Chondrocyte (in vitro differentiated cells): ENCODE results near the gene PCDHA12. TPM values are rescaled to one million over a fixed set of nuclear protein-coding genes. Genes with fewer than 3 reads are reported as not detected.
"Not testable (repeated sequence)": the region's sequence is repeated elsewhere in the genome, so short reads cannot be mapped to it uniquely, and the experiment has no call there.

ENCODE experiments used
- DNase-seq: peaks from one replicate; pipeline ENCODE4 v3.0.0; 2021; ENCODE audit warnings: mixed read lengths, low spot score
- H3K27ac Mint-ChIP-seq: one replicate; pipeline ENCODE4 v1.8.0; 2021; ENCODE audit warnings: mild to moderate bottlenecking, moderate library complexity, mixed read lengths; ENCODE audit not compliant: unreplicated experiment
- H3K27me3 Mint-ChIP-seq: 2 replicates; pipeline ENCODE4 v1.8.0; 2021; ENCODE audit warnings: low read depth, mixed read lengths
- H3K36me3 Mint-ChIP-seq: 2 replicates; pipeline ENCODE4 v1.8.0; 2021; ENCODE audit warnings: low read depth, mixed read lengths
- H3K4me1 Mint-ChIP-seq: 2 replicates; pipeline ENCODE4 v1.8.0; 2021; ENCODE audit warnings: low read depth, mild to moderate bottlenecking, mixed read lengths
- H3K4me3 Mint-ChIP-seq: one replicate; pipeline ENCODE4 v1.8.0; 2021; ENCODE audit warnings: mild to moderate bottlenecking, moderate library complexity, mixed read lengths; ENCODE audit not compliant: unreplicated experiment
- H3K9me3 Mint-ChIP-seq: 2 replicates; pipeline ENCODE4 v1.8.0; 2021; ENCODE audit warnings: low read depth, mixed read lengths
- total RNA-seq: library from RNA; stranded (reverse); gene quantifications from 3 replicates; pipeline ENCODE4 v1.2.1, GENCODE V29; 2021
- TF ChIP-seq, protein P1 (sequence below): fragments of 200-600 bp; sonication (generic); IDR thresholded peaks from 2 replicates; pipeline ENCODE4 v1.5.0; 2021; ENCODE audit warnings: antibody characterized with exemption, mild to moderate bottlenecking, moderate library complexity

Gene PCDHA12
- total RNA-seq, 1 donor from 2014 or later, result 23.6 TPM

DNA sequence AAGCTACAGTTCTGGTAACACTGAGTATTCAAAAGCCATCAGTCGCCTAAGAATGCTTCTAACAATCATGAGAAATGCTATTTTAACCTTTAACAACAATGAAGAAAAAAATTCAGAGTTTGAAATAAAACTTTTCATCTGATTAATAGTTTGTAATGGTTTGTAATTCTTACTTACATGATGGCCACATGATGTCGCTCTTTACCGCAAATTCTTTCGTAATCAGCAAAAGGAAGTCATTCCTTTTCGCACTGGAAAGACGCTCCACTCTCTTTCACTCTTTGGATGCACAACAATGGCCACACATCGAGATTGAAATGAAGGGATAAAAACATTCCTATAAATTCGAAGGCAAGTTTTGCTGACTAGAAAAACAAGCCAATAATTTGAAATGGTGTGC is 41.1 kb upstream of the PCDHA12 start, which contains the start of gene PCDHA7:
Gene PCDHA7 (plus strand): TSS at position 277 of the 400 bp plus-strand sequence. CDS start 115 bp downstream, at position 392.
- no peak within 1 kb of the TSS for H3K27ac Mint-ChIP-seq
- H3K9me3 Mint-ChIP-seq, result peaks cover 17% of the 10 kb centered on the region
- DNase-seq, result no peak
- H3K4me1 Mint-ChIP-seq, result peaks cover 10% of the 10 kb centered on the region
- peak within 1 kb of the TSS; percentile 19 for H3K4me3 Mint-ChIP-seq
- TF ChIP-seq, protein P1, sequence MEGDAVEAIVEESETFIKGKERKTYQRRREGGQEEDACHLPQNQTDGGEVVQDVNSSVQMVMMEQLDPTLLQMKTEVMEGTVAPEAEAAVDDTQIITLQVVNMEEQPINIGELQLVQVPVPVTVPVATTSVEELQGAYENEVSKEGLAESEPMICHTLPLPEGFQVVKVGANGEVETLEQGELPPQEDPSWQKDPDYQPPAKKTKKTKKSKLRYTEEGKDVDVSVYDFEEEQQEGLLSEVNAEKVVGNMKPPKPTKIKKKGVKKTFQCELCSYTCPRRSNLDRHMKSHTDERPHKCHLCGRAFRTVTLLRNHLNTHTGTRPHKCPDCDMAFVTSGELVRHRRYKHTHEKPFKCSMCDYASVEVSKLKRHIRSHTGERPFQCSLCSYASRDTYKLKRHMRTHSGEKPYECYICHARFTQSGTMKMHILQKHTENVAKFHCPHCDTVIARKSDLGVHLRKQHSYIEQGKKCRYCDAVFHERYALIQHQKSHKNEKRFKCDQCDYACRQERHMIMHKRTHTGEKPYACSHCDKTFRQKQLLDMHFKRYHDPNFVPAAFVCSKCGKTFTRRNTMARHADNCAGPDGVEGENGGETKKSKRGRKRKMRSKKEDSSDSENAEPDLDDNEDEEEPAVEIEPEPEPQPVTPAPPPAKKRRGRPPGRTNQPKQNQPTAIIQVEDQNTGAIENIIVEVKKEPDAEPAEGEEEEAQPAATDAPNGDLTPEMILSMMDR, result no peak
- no peaks in the 10 kb centered on the region for H3K27me3 Mint-ChIP-seq
- peaks cover 17% of the 10 kb centered on the region for H3K36me3 Mint-ChIP-seq

DNA sequence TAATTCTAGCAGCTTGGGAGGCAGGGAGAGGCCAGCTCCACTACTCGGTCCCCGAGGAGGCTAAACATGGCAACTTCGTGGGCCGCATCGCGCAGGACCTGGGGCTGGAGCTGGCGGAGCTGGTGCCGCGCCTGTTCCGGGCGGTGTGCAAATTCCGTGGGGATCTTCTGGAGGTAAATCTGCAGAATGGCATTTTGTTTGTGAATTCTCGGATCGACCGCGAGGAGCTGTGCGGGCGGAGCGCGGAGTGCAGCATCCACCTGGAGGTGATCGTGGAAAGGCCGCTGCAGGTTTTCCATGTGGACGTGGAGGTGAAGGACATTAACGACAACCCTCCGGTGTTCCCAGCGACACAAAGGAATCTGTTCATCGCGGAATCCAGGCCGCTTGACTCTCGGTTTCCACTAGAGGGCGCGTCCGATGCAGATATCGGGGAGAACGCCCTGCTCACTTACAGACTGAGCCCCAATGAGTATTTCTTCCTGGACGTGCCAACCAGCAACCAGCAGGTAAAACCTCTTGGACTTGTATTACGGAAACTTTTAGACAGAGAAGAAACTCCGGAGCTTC is 40.6 kb upstream of the PCDHA12 start:
- H3K36me3 Mint-ChIP-seq, result peaks cover 17% of the 10 kb centered on the region
- H3K9me3 Mint-ChIP-seq, result peaks cover 17% of the 10 kb centered on the region
- not testable (repeated sequence) for H3K27me3 Mint-ChIP-seq, H3K27ac Mint-ChIP-seq, DNase-seq
- peak overlapping the region; percentile 19 for H3K4me3 Mint-ChIP-seq
- H3K4me1 Mint-ChIP-seq, result peaks cover 10% of the 10 kb centered on the region

DNA sequence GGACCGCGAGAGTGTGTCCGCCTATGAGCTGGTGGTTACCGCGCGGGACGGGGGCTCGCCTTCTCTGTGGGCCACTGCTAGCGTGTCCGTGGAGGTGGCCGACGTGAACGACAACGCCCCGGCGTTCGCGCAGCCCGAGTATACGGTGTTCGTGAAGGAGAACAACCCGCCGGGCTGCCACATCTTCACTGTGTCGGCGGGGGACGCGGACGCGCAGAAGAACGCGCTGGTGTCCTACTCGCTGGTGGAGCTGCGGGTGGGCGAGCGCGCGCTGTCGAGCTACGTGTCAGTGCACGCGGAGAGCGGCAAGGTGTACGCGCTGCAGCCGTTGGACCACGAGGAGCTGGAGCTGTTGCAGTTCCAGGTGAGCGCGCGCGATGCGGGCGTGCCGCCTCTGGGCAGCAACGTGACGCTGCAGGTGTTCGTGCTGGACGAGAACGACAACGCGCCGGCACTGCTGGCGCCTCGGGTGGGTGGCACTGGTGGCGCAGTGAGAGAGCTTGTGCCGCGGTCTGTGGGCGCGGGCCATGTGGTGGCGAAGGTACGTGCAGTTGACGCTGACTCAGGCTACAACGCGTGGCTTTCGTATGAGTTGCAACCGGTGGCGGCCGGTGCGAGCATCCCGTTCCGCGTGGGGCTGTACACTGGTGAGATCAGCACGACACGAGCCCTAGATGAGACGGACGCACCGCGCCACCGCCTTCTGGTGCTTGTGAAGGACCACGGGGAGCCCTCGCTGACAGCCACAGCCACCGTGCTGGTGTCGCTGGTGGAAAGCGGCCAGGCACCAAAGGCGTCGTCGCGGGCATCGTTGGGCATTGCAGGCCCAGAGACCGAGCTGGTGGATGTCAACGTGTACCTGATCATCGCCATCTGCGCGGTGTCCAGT is 39.2 kb upstream of the PCDHA12 start:
- H3K4me1 Mint-ChIP-seq, result peaks cover 6% of the 10 kb centered on the region
- H3K27ac Mint-ChIP-seq, result no peak overlapping the region
- peak; percentile 92 for DNase-seq
- TF ChIP-seq, protein P1, result no peak
- H3K36me3 Mint-ChIP-seq, result peaks cover 16% of the 10 kb centered on the region
- H3K4me3 Mint-ChIP-seq, result no peak overlapping the region
- peaks cover 18% of the 10 kb centered on the region for H3K9me3 Mint-ChIP-seq
- no peaks in the 10 kb centered on the region for H3K27me3 Mint-ChIP-seq

DNA sequence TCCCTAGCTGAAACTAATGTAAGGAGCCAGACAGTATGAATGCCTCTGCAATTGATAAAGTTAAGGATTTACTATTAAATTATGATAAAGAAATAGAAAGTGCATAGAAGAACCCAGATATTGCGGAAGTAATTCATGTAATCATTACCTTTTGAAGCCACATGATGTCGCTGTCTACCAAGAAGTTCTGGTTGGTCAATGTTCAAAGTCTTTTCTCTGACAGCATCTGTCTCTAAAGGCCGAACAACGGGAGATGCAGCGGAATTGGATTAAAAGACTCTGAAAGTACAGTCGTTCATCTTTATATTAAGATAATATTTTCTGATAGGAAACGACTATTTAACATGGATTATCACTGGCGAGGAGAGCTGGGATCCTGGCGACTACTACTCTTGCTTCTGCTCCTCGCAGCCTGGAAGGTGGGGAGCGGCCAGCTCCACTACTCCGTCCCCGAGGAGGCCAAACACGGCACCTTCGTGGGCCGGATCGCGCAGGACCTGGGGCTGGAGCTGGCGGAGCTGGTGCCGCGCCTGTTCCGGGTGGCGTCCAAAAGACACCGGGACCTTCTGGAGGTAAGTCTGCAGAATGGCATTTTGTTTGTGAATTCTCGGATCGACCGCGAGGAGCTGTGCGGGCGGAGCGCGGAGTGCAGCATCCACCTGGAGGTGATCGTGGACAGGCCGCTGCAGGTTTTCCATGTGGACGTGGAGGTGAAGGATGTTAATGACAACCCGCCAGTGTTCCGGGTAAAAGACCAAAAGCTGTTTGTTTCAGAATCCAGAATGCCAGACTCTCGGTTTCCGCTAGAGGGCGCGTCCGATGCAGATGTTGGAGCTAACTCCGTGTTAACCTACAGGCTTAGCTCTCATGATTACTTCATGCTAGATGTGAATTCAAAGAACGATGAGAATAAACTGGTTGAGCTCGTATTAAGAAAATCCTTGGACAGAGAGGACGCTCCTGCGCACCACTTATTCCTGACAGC is 33.8 kb upstream of the PCDHA12 start, which contains the start of gene PCDHA8:
Gene PCDHA8 (plus strand): TSS at position 210 of the 985 bp plus-strand sequence. CDS start 135 bp downstream, at position 345.
- no peak within 1 kb of the TSS for H3K4me3 Mint-ChIP-seq
- no peaks in the 10 kb centered on the region for H3K27me3 Mint-ChIP-seq
- H3K36me3 Mint-ChIP-seq, result peaks cover 9% of the 10 kb centered on the region
- H3K4me1 Mint-ChIP-seq, result no peaks in the 10 kb centered on the region
- DNase-seq, result no peak
- H3K27ac Mint-ChIP-seq, result no peak within 1 kb of the TSS
- peaks cover 10% of the 10 kb centered on the region for H3K9me3 Mint-ChIP-seq
- TF ChIP-seq, protein P1, result peak; percentile 15

DNA sequence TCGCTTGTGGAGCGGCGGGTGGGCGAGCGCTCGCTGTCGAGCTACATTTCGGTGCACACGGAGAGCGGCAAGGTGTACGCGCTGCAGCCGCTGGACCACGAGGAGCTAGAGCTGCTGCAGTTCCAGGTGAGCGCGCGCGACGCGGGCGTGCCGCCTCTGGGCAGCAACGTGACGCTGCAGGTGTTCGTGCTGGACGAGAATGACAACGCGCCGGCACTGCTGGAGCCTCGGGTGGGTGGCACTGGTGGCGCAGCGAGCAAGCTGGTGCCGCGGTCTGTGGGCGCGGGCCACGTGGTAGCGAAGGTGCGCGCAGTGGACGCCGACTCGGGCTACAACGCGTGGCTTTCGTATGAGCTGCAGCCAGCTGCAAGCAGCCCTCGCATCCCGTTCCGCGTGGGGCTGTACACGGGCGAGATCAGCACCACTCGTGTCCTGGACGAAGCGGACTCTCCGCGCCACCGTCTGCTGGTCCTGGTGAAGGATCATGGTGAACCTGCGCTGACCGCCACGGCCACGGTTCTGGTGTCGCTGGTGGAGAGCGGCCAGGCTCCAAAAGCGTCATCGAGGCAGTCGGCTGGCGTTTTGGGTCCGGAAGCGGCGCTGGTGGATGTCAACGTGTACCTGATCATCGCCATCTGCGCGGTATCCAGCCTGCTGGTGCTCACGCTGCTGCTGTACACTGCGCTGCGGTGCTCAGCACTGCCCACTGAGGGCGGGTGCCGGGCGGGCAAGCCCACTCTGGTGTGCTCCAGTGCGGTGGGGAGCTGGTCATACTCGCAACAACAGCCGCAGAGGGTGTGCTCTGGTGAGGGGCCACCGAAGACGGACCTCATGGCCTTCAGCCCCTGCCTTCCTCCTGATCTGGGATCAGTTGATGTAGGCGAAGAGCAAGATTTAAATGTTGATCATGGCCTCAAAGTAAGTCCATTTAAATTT is 32.0 kb upstream of the PCDHA12 start:
- Mint-ChIP-seq H3K36me3 (peaks cover 11% of the 10 kb centered on the region), H3K4me3 (no peak overlapping the region), H3K27ac (no peak overlapping the region), H3K4me1 (no peaks in the 10 kb centered on the region), H3K27me3 (no peaks in the 10 kb centered on the region), H3K9me3 (peaks cover 17% of the 10 kb centered on the region)
- DNase-seq, result no peak
- TF ChIP-seq, protein P1, result no peak

DNA sequence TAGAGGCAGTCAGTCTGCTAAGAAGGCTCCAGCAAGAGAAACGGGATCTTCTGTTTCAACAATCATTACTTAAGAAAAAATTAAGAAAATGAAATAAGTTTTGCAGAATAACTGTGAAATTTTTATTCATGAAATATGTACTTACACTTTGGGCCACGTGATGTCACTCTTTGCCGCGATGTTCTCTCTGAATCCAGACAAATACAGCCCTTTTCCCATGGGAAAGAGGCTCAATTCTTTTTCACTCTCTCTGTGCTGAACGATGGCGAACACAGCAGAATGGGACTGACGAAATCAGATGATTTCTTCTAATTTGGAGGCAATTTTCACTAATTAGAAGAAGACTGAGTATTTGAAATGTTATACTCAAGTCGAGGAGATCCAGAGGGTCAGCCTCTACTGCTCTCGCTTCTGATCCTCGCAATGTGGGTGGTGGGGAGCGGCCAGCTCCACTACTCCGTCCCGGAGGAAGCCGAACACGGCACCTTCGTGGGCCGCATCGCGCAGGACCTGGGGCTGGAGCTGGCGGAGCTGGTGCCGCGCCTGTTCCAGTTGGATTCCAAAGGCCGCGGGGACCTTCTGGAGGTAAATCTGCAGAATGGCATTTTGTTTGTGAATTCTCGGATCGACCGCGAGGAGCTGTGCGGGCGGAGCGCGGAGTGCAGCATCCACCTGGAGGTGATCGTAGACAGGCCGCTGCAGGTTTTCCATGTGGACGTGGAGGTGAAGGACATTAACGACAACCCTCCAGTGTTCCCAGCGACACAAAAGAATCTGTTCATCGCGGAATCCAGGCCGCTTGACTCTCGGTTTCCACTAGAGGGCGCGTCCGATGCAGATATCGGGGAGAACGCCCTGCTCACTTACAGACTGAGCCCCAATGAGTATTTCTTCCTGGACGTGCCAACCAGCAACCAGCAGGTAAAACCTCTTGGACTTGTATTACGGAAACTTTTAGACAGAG is 26.7 kb upstream of the PCDHA12 start, which contains the start of gene PCDHA9:
Gene PCDHA9 (plus strand): TSS at position 244 of the 964 bp plus-strand sequence. CDS start 114 bp downstream, at position 358.
- H3K27ac Mint-ChIP-seq, H3K27me3 Mint-ChIP-seq, H3K9me3 Mint-ChIP-seq, DNase-seq, H3K4me1 Mint-ChIP-seq, H3K36me3 Mint-ChIP-seq: not testable (repeated sequence)
- H3K4me3 Mint-ChIP-seq, result peak within 1 kb of the TSS; percentile 52
